Neural progenitor cell (in vitro differentiated cells): Measurements from ENCODE around the gene AKAP6. TPM values are rescaled to one million over a fixed set of nuclear protein-coding genes. Genes with fewer than 3 reads are reported as not detected.

ENCODE experiments used
- DNase-seq: peaks from one replicate; pipeline ENCODE4 v3.0.0-alpha.2; 2016; ENCODE audit warnings: low spot score
- H2AFZ ChIP-seq: fragments of 200-600 bp; sonication (generic); replicated peaks from 2 replicates; pipeline ENCODE4 v1.6.1; 2016; ENCODE audit warnings: antibody characterized with exemption
- H3F3A ChIP-seq: fragments of 200-600 bp; sonication (generic); 2 replicates; pipeline ENCODE4 v1.6.1; 2016; ENCODE audit warnings: antibody characterized with exemption, low read depth
- H3K27ac ChIP-seq: fragments of 200-600 bp; sonication (generic); 2 replicates; pipeline ENCODE4 v1.5.1; 2016; ENCODE audit warnings: mild to moderate bottlenecking
- H3K27me3 ChIP-seq: fragments of 200-600 bp; sonication (generic); 2 replicates; pipeline ENCODE4 v1.6.1; 2016; ENCODE audit warnings: mild to moderate bottlenecking, moderate library complexity
- H3K36me3 ChIP-seq: fragments of 200-600 bp; sonication (generic); 2 replicates; pipeline ENCODE4 v1.5.1; 2016
- H3K4me1 ChIP-seq: fragments of 200-600 bp; sonication (generic); 2 replicates; pipeline ENCODE4 v1.6.1; 2016; ENCODE audit warnings: mixed run types
- H3K4me2 ChIP-seq: fragments of 200-600 bp; sonication (generic); 2 replicates; pipeline ENCODE4 v1.6.1; 2016
- H3K4me3 ChIP-seq: fragments of 200-600 bp; sonication (generic); 2 replicates; pipeline ENCODE4 v1.5.1; 2016
- H3K79me2 ChIP-seq: fragments of 200-600 bp; sonication (generic); 2 replicates; pipeline ENCODE4 v1.6.1; 2016; ENCODE audit warnings: low read depth
- H3K9ac ChIP-seq: fragments of 200-600 bp; sonication (generic); 2 replicates; pipeline ENCODE4 v1.6.1; 2016
- H3K9me3 ChIP-seq: fragments of 200-600 bp; sonication (generic); 2 replicates; pipeline ENCODE4 v1.5.1; 2016; ENCODE audit warnings: low read depth
- H4K20me1 ChIP-seq: fragments of 200-600 bp; sonication (generic); 2 replicates; pipeline ENCODE4 v1.6.1; 2016; ENCODE audit warnings: low read depth
- H3K27ac Mint-ChIP-seq: 3 replicates; pipeline ENCODE4 v1.8.0; 2021; ENCODE audit warnings: mixed read lengths
- H3K27me3 Mint-ChIP-seq: 2 replicates; pipeline ENCODE4 v1.8.0; 2022; ENCODE audit warnings: low read depth, mild to moderate bottlenecking, inconsistent platforms, moderate library complexity, mixed read lengths; ENCODE audit not compliant: insufficient read depth
- H3K36me3 Mint-ChIP-seq: 3 replicates; pipeline ENCODE4 v1.8.0; 2021; ENCODE audit warnings: mixed read lengths
- H3K4me1 Mint-ChIP-seq: 3 replicates; pipeline ENCODE4 v1.8.0; 2021; ENCODE audit warnings: mixed read lengths
- H3K4me3 Mint-ChIP-seq: 3 replicates; pipeline ENCODE4 v1.8.0; 2021; ENCODE audit warnings: mild to moderate bottlenecking, moderate library complexity, mixed read lengths
- H3K9me3 Mint-ChIP-seq: 3 replicates; pipeline ENCODE4 v1.8.0; 2020; ENCODE audit warnings: mixed read lengths
- EZH2 ChIP-seq: fragments of 200-600 bp; sonication (generic); IDR thresholded peaks from 2 replicates; pipeline ENCODE4 v1.6.1; 2017; ENCODE audit warnings: antibody characterized with exemption, mild to moderate bottlenecking, moderate library complexity
- EZH2phosphoT487 ChIP-seq: fragments of 200-600 bp; sonication (generic); IDR thresholded peaks from 2 replicates; pipeline ENCODE4 v1.6.1; 2017; ENCODE audit warnings: antibody characterized with exemption
- total RNA-seq: library from RNA; depleted of rRNA; stranded (reverse); fragments of >200 nt; gene quantifications from 2 replicates; pipeline ENCODE4 v1.2.3, GENCODE V29; 2015; ENCODE audit warnings: low replicate concordance
- TF ChIP-seq, protein P1 (sequence below): fragments of 200-600 bp; sonication (generic); IDR thresholded peaks from 2 replicates; pipeline ENCODE4 v1.5.1; 2017; ENCODE audit warnings: antibody characterized with exemption, mild to moderate bottlenecking

AKAP6 gene
- total RNA-seq, 1 donor from 2014 or later = 3.7 TPM

- DNase-seq = no peak
- Histone ChIP-seq H3K4me3 (no peak overlapping the region), H3K9me3 (no peaks in the 10 kb centered on the region), H3K4me2 (peak overlapping the region; percentile 9), H3K4me1 (peaks cover 15% of the 10 kb centered on the region), H3K79me2 (no peaks in the 10 kb centered on the region), H4K20me1 (no peaks in the 10 kb centered on the region), H3K36me3 (no peaks in the 10 kb centered on the region), H3K27ac (peak overlapping the region; percentile 23), H3F3A (no peaks in the 10 kb centered on the region), H3K27me3 (no peaks in the 10 kb centered on the region), H2AFZ (peak overlapping the region; percentile 61), H3K9ac (no peak overlapping the region)
- Mint-ChIP-seq H3K9me3 (peaks cover 2% of the 10 kb centered on the region), H3K4me1 (peaks cover 14% of the 10 kb centered on the region), H3K27me3 (no peaks in the 10 kb centered on the region), H3K36me3 (no peaks in the 10 kb centered on the region), H3K4me3 (no peak overlapping the region), H3K27ac (no peak overlapping the region)
- TF ChIP-seq EZH2 (no peak), EZH2phosphoT487 (no peak)
- TF ChIP-seq, protein P1, sequence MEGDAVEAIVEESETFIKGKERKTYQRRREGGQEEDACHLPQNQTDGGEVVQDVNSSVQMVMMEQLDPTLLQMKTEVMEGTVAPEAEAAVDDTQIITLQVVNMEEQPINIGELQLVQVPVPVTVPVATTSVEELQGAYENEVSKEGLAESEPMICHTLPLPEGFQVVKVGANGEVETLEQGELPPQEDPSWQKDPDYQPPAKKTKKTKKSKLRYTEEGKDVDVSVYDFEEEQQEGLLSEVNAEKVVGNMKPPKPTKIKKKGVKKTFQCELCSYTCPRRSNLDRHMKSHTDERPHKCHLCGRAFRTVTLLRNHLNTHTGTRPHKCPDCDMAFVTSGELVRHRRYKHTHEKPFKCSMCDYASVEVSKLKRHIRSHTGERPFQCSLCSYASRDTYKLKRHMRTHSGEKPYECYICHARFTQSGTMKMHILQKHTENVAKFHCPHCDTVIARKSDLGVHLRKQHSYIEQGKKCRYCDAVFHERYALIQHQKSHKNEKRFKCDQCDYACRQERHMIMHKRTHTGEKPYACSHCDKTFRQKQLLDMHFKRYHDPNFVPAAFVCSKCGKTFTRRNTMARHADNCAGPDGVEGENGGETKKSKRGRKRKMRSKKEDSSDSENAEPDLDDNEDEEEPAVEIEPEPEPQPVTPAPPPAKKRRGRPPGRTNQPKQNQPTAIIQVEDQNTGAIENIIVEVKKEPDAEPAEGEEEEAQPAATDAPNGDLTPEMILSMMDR = no peak
These were observed 13.1 kb downstream of the AKAP6 start for GRCh38 chr14:32341947-32342846.

- H3K4me2 ChIP-seq = peak overlapping the region; percentile 9
- Mint-ChIP-seq H3K27me3 (peaks cover 1% of the 10 kb centered on the region), H3K36me3 (no peaks in the 10 kb centered on the region), H3K4me3 (no peak overlapping the region), H3K4me1 (peaks cover 14% of the 10 kb centered on the region), H3K9me3 (peaks cover 2% of the 10 kb centered on the region), H3K27ac (no peak overlapping the region)
- DNase-seq = peak; percentile 27
- peak overlapping the region; percentile 61 for H3K27ac ChIP-seq
- peaks cover 15% of the 10 kb centered on the region for H3K4me1 ChIP-seq
- peak overlapping the region; percentile 61 for H2AFZ ChIP-seq
- H3K4me3 ChIP-seq = no peak overlapping the region
- H3K79me2 ChIP-seq = no peaks in the 10 kb centered on the region
- no peaks in the 10 kb centered on the region for H3K27me3 ChIP-seq
- no peaks in the 10 kb centered on the region for H3F3A ChIP-seq
- no peak overlapping the region for H3K9ac ChIP-seq
- TF ChIP-seq EZH2phosphoT487 (no peak), EZH2 (no peak)
- TF ChIP-seq, protein P1 = no peak
- no peaks in the 10 kb centered on the region for H3K9me3 ChIP-seq
- no peaks in the 10 kb centered on the region for H4K20me1 ChIP-seq
- H3K36me3 ChIP-seq = no peaks in the 10 kb centered on the region
These were observed 13.7 kb downstream of the AKAP6 start for GRCh38 chr14:32342847-32343194.

GRCh38 chr14:32343926-32344430 lies 14.9 kb downstream of the AKAP6 start:
- no peaks in the 10 kb centered on the region for H3K36me3 ChIP-seq
- H3K27me3 ChIP-seq = no peaks in the 10 kb centered on the region
- no peak overlapping the region for H3K4me3 Mint-ChIP-seq
- H3K4me3 ChIP-seq = no peak overlapping the region
- no peaks in the 10 kb centered on the region for H3K79me2 ChIP-seq
- H3K27ac Mint-ChIP-seq = peak overlapping the region; percentile 18
- H3K27me3 Mint-ChIP-seq = peaks cover 4% of the 10 kb centered on the region
- peaks cover 2% of the 10 kb centered on the region for H3K9me3 Mint-ChIP-seq
- no peak overlapping the region for H3K4me2 ChIP-seq
- no peak overlapping the region for H2AFZ ChIP-seq
- TF ChIP-seq, protein P1 = no peak
- TF ChIP-seq EZH2 (no peak), EZH2phosphoT487 (no peak)
- peaks cover 14% of the 10 kb centered on the region for H3K4me1 Mint-ChIP-seq
- no peaks in the 10 kb centered on the region for H3K9me3 ChIP-seq
- no peak overlapping the region for H3K9ac ChIP-seq
- no peaks in the 10 kb centered on the region for H4K20me1 ChIP-seq
- DNase-seq = no peak
- H3K27ac ChIP-seq = no peak overlapping the region
- no peaks in the 10 kb centered on the region for H3F3A ChIP-seq
- H3K4me1 ChIP-seq = peaks cover 15% of the 10 kb centered on the region
- H3K36me3 Mint-ChIP-seq = no peaks in the 10 kb centered on the region
